OCI-LY3 (cell line): ENCODE measurements around the gene LARGE1.

Experiments
- H2AFZ ChIP-seq: fragments of 200-600, 300-600 bp; shearing (Covaris generic); 2 replicates; pipeline ENCODE4 v1.6.0; 2014; ENCODE audit warnings: antibody characterized with exemption, low read depth, low read length
- H3K27ac ChIP-seq: fragments of 200-600, 300-600 bp; sonication (generic); 2 replicates; pipeline ENCODE4 v1.5.1; 2014; ENCODE audit warnings: mild to moderate bottlenecking, low read length, moderate library complexity, mixed read lengths
- H3K27me3 ChIP-seq: fragments of 200-600, 300-600 bp; sonication (generic); 2 replicates; pipeline ENCODE4 v1.6.1; 2014; ENCODE audit warnings: low read depth, low read length, mixed read lengths
- H3K36me3 ChIP-seq: fragments of 200-600, 300-600 bp; sonication (generic); replicated peaks from 2 replicates; pipeline ENCODE3; 2014; ENCODE audit warnings: low read depth, low read length, mixed read lengths
- H3K4me1 ChIP-seq: fragments of 300-600, 200-600 bp; sonication (generic); 2 replicates; pipeline ENCODE4 v1.6.1; 2014; ENCODE audit warnings: low read length, mixed read lengths
- H3K4me2 ChIP-seq: fragments of 200-600, 300-600 bp; sonication (generic); 2 replicates; pipeline ENCODE4 v1.6.1; 2014; ENCODE audit warnings: low read length, mixed read lengths
- H3K4me3 ChIP-seq: fragments of 300-600, 200-600 bp; sonication (generic); 2 replicates; pipeline ENCODE4 v1.5.1; 2014; ENCODE audit warnings: antibody characterized with exemption, mild to moderate bottlenecking, low read length, moderate library complexity
- H3K79me2 ChIP-seq: fragments of 300-600, 200-600 bp; shearing (Covaris generic); 2 replicates; pipeline ENCODE4 v1.6.1; 2014; ENCODE audit warnings: mild to moderate bottlenecking, low read length, mixed read lengths
- H3K9ac ChIP-seq: fragments of 300-600, 200-600 bp; shearing (Covaris generic); 2 replicates; pipeline ENCODE4 v1.6.0; 2014; ENCODE audit warnings: mild to moderate bottlenecking, low read length, moderate library complexity
- H3K9me3 ChIP-seq: fragments of 200-600, 300-600 bp; shearing (Covaris generic); 2 replicates; pipeline ENCODE4 v1.6.1; 2014; ENCODE audit warnings: low read length, mixed read lengths; ENCODE audit not compliant: insufficient read depth
- H4K20me1 ChIP-seq: fragments of 200-600, 300-600 bp; sonication (generic); 2 replicates; pipeline ENCODE4 v1.6.1; 2016; ENCODE audit warnings: low read length, mixed read lengths; ENCODE audit not compliant: insufficient read depth
- EZH2phosphoT487 ChIP-seq: fragments of 200-600 bp; shearing (Covaris generic); IDR thresholded peaks from 2 replicates; pipeline ENCODE4 v1.6.1; 2018; ENCODE audit warnings: antibody characterized with exemption, mixed run types, low read depth
- TF ChIP-seq, protein P1 (sequence below): fragments of 200-600, 300-600 bp; sonication (generic); IDR thresholded peaks from 2 replicates; pipeline ENCODE4 v1.5.1; 2014; ENCODE audit warnings: antibody characterized with exemption, low read length, low read depth

Gene LARGE1

GRCh38 chr22:33492210-33492651 is 428.0 kb downstream of the LARGE1 start:
- Histone ChIP-seq H3K4me3 (no peak overlapping the region), H4K20me1 (no peaks in the 10 kb centered on the region), H3K27me3 (no peaks in the 10 kb centered on the region), H3K36me3 (no peaks in the 10 kb centered on the region), H3K4me2 (no peak overlapping the region), H3K9me3 (no peaks in the 10 kb centered on the region), H3K9ac (no peak overlapping the region), H3K27ac (no peak overlapping the region), H3K4me1 (peaks cover 3% of the 10 kb centered on the region; the same call in 1 of the 2 replicates), H2AFZ (no peak overlapping the region), H3K79me2 (no peaks in the 10 kb centered on the region)
- no peak for TF ChIP-seq EZH2phosphoT487
- TF ChIP-seq, protein P1, sequence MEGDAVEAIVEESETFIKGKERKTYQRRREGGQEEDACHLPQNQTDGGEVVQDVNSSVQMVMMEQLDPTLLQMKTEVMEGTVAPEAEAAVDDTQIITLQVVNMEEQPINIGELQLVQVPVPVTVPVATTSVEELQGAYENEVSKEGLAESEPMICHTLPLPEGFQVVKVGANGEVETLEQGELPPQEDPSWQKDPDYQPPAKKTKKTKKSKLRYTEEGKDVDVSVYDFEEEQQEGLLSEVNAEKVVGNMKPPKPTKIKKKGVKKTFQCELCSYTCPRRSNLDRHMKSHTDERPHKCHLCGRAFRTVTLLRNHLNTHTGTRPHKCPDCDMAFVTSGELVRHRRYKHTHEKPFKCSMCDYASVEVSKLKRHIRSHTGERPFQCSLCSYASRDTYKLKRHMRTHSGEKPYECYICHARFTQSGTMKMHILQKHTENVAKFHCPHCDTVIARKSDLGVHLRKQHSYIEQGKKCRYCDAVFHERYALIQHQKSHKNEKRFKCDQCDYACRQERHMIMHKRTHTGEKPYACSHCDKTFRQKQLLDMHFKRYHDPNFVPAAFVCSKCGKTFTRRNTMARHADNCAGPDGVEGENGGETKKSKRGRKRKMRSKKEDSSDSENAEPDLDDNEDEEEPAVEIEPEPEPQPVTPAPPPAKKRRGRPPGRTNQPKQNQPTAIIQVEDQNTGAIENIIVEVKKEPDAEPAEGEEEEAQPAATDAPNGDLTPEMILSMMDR = no peak

- Histone ChIP-seq H3K4me1 (no peaks in the 10 kb centered on the region), H3K36me3 (no peaks in the 10 kb centered on the region), H3K27me3 (no peaks in the 10 kb centered on the region), H3K9me3 (no peaks in the 10 kb centered on the region), H3K9ac (no peak overlapping the region), H3K4me3 (no peak overlapping the region), H3K79me2 (no peaks in the 10 kb centered on the region), H3K4me2 (no peak overlapping the region), H3K27ac (no peak overlapping the region), H4K20me1 (no peaks in the 10 kb centered on the region), H2AFZ (no peak overlapping the region)
- TF ChIP-seq EZH2phosphoT487 = no peak
- TF ChIP-seq, protein P1 = no peak
Measured at GRCh38 chr22:33487041-33487716, 433.1 kb downstream of the LARGE1 start.

DNA sequence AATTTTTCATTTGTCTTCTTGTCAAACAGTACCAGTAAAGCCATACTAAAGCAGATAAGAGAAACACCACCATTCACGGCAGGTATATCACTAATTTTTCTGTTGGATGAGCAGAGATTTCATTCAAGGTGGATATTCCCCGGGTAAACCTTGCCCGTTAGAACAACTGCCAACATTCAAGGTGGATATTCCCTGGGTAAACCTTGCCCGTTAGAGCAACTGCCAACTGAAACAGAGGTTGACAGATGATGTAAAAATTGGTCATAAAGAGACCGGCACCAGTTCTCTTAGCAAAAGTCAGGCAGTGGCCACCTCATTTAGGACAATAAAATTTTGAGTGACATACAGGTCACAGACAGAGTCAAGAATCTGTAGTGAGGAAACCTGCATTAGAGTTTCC is 438.7 kb downstream of the LARGE1 start:
- Histone ChIP-seq H3K27ac (no peak overlapping the region), H4K20me1 (no peaks in the 10 kb centered on the region), H3K27me3 (no peaks in the 10 kb centered on the region), H3K79me2 (no peaks in the 10 kb centered on the region), H3K9me3 (no peaks in the 10 kb centered on the region), H2AFZ (no peak overlapping the region), H3K36me3 (no peaks in the 10 kb centered on the region), H3K9ac (no peak overlapping the region), H3K4me3 (no peak overlapping the region), H3K4me1 (no peaks in the 10 kb centered on the region), H3K4me2 (no peak overlapping the region)
- no peak for TF ChIP-seq EZH2phosphoT487
- TF ChIP-seq, protein P1 = no peak

DNA sequence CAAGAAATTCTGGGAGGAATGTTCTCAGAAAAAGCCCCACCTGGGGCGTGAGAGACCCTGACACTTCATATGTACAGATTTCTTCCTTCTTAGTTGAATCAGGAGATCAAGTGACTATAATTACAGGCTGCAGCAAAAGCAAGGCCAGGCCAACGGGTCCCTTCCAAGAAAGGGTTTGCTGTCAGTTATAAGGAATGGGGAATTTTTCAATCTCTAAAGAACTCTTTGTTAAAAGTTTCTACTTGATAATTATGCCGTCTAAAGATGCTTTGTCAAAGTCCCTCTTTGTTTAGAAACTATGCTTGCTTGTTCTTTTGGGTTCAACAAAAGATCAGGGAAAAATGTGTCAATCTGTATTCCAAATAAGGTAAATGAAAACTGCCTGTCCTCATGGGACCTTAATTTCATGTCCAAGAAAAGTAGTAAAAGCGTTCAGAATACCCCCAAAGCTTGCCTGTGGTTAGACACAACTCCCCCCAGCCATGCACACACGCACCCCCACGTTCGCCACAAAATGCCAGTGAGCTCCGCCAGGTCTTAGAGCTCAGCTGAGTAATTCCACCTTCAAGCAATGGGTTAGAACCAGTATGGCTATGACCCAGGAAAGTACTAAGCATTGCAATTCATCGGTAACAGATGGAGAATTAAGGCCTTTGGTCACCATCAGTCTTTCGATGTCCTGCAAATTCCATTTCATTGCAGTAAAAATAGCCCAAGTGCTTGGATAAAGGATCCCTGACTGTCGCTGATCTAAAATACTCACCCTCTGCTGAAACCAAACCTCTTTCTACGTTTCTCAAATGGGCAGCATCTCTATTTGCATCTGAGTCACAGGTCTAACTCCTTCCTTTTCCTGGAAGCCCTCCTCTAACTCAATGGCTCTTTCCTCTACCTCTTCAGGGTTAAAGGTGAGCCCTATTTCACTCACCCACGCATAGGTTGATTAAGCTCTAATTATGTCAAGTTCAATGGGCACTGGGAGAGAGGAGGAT is 442.9 kb downstream of the LARGE1 start:
- H2AFZ ChIP-seq = no peak overlapping the region
- H3K79me2 ChIP-seq = no peaks in the 10 kb centered on the region
- H3K4me1 ChIP-seq = peaks cover 25% of the 10 kb centered on the region
- no peaks in the 10 kb centered on the region for H3K27me3 ChIP-seq
- H3K36me3 ChIP-seq = no peaks in the 10 kb centered on the region
- H3K4me3 ChIP-seq = no peak overlapping the region
- TF ChIP-seq, protein P1 = no peak
- TF ChIP-seq EZH2phosphoT487 = no peak
- no peaks in the 10 kb centered on the region for H3K9me3 ChIP-seq
- H4K20me1 ChIP-seq = no peaks in the 10 kb centered on the region
- H3K27ac ChIP-seq = no peak overlapping the region
- H3K9ac ChIP-seq = no peak overlapping the region
- H3K4me2 ChIP-seq = no peak overlapping the region
